ENCODE data around the gene NBR1. TPM values are rescaled to one million over a fixed set of nuclear protein-coding genes. Genes with fewer than 3 reads are reported as not detected.

The NBR1 gene
- total and polyA plus RNA-seq, 2 of the 4 experiments (the other 2 are of a cell fraction) = 52.4 to 132 TPM

- TF ChIP-seq RCOR1 (IDR thresholded peaks at IDR 0.05; ENCODE audit: insufficient replicate concordance, low read length) (no peak), CEBPB (IDR thresholded peaks at IDR 0.05; ENCODE audit: low read depth, low read length) (peak; percentile 65)
- H3K9me3 ChIP-seq (ENCODE audit: control insufficient read depth, insufficient read depth, low read length) = no peaks in the 10 kb centered on the region
- peak overlapping the region; percentile 42; the same call in 1 of the 2 replicates for H3K18ac ChIP-seq (ENCODE audit: low read depth, low read length)
- H4K91ac ChIP-seq (ENCODE audit: insufficient read depth, low read depth, low read length) = peak overlapping the region; percentile 83
- H4K20me1 ChIP-seq (ENCODE audit: insufficient read depth, low read length) = no peaks in the 10 kb centered on the region
- peaks cover 18 to 35% of the 10 kb centered on the region in 2 experiments for H3K79me1 ChIP-seq (ENCODE audit: low read depth in 1 of 2, low read length in 2 of 2)
- H2AFZ ChIP-seq (replicated peaks; ENCODE audit: low read length, poor library complexity) = no peak overlapping the region
- peak overlapping the region; percentile 98; the same call in 1 of the 2 replicates for H4K5ac ChIP-seq (ENCODE audit: low read depth, low read length)
- peak overlapping the region; percentile 70 for H2BK120ac ChIP-seq (ENCODE audit: low read depth, low read length)
- H3K14ac ChIP-seq (replicated peaks; ENCODE audit: low read depth, low read length) = peak overlapping the region; percentile 83
- H3K27me3 ChIP-seq (ENCODE audit: control insufficient read depth, insufficient read depth, low read length) = no peaks in the 10 kb centered on the region
- no peak for DNase-seq
- in situ Hi-C loops (cut with MboI; ENCODE audit: low sequenced_read_pairs) = loop anchor here (25.0 kb wide), 1 partner anchor 102 kb away; no protein-coding TSS in a partner anchor
- H3K27ac ChIP-seq (ENCODE audit: insufficient read depth, low read length) = peak overlapping the region; percentile 35; the same call in 1 of the 2 replicates
- 100% methylated on average over 1 of the region's 3 CpGs; no CpG with 5 or more reads in 1 of the 2 experiments for WGBS, 2 experiments (ENCODE audit: extremely low coverage in 2 of 2, insufficient read length in 1 of 2)
- H2AK9ac ChIP-seq (replicated peaks; ENCODE audit: low read depth, low read length, poor library complexity) = no peak overlapping the region
- H3K56ac ChIP-seq (ENCODE audit: extremely low read depth, insufficient read depth, low read length) = peak overlapping the region; percentile 55; the same call in 1 of the 2 replicates
- peak overlapping the region; percentile 87 for H3K4ac ChIP-seq (ENCODE audit: low read depth, low read length)
- peaks cover 16% of the 10 kb centered on the region for H3K4me1 ChIP-seq (ENCODE audit: control insufficient read depth, insufficient read depth, low read length)
- no TSS peak for BruUV-seq (replicated peaks)
- H3K9me1 ChIP-seq (ENCODE audit: insufficient read depth, low read length) = peaks cover 13% of the 10 kb centered on the region
- peak overlapping the region; percentile 73 for H2BK5ac ChIP-seq (ENCODE audit: low read depth, low read length, poor library complexity, severe bottlenecking)
- H2BK15ac ChIP-seq (ENCODE audit: low read depth, low read length) = peak overlapping the region; percentile 54; the same call in 1 of the 3 replicates
- peak overlapping the region; percentile 70; the same call in 1 of the 2 replicates for H3K4me2 ChIP-seq (ENCODE audit: low read depth, low read length)
- dilution Hi-C loops (cut with HindIII; ENCODE audit: low sequenced_read_pairs, unreplicated experiment) = no loop called here
- peak overlapping the region; percentile 55 for H3K9ac ChIP-seq (ENCODE audit: low read depth, low read length)
- H3K36me3 ChIP-seq (ENCODE audit: control insufficient read depth, insufficient read depth, low read length) = peaks cover 20% of the 10 kb centered on the region
- intact Hi-C loops (cut with micrococcal nuclease) = loop anchor here (10.0 kb wide), 1 partner anchor 304 kb away; no protein-coding TSS in a partner anchor
- ATAC-seq (ENCODE audit: low read depth) = no peak
- peak overlapping the region; percentile 53 to 96 for H4K8ac ChIP-seq (ENCODE audit: low read depth in 2 of 2, low read length in 2 of 2)
- no peak overlapping the region for H3K4me3 ChIP-seq (ENCODE audit: insufficient read depth, low read depth, low read length)
- H2BK20ac ChIP-seq (ENCODE audit: low read depth, low read length) = peak overlapping the region; percentile 69; the same call in 1 of the 2 replicates
- peak overlapping the region; percentile 33 for H2AK5ac ChIP-seq (ENCODE audit: low read depth, low read length)
- ChIA-PET POLR2A (ENCODE audit: unreplicated experiment) (no interaction called here), CTCF (no interaction called here)
- H3K23ac ChIP-seq (ENCODE audit: low read depth, low read length) = peak overlapping the region; percentile 95
These were observed 39.6 kb downstream of the NBR1 start for GRCh38 chr17:43210576-43210975.
